Naive B cell (primary cell): ENCODE measurements around the gene MRPS30. TPM values are rescaled to one million over a fixed set of nuclear protein-coding genes. Genes with fewer than 3 reads are reported as not detected.
"Not testable (repeated sequence)": the region's sequence is repeated elsewhere in the genome, so short reads cannot be mapped to it uniquely, and the experiment has no call there.

Source experiments
- ATAC-seq, 2 donors: fragments of 150-1000 bp; cut with Tn5 transposase; 2 replicates each; pipeline ENCODE4 v1.10.0; 2021; ENCODE audit warnings: low read depth in 2 of 2, mild to moderate bottlenecking in 2 of 2, moderate library complexity in 2 of 2
- DNase-seq: peaks from one replicate; pipeline ENCODE4 v3.0.0; 2022
- H3K27ac Mint-ChIP-seq, 6 donors: one replicate each; pipeline ENCODE4 v1.8.0; 2020 to 2022; ENCODE audit warnings: mild to moderate bottlenecking in 6 of 6, mixed read lengths in 6 of 6, moderate library complexity in 5 of 6, inconsistent platforms in 2 of 6
- H3K27me3 Mint-ChIP-seq, 3 donors: one replicate each; pipeline ENCODE4 v1.8.0; 2021 to 2022; ENCODE audit warnings: mixed read lengths in 3 of 3, mild to moderate bottlenecking in 1 of 3
- H3K36me3 Mint-ChIP-seq, 2 donors: one replicate each; pipeline ENCODE4 v1.8.0; 2020 to 2022; ENCODE audit warnings: mixed read lengths in 2 of 2, inconsistent platforms in 1 of 2, mild to moderate bottlenecking in 1 of 2
- H3K4me1 Mint-ChIP-seq, 3 donors: one replicate each; pipeline ENCODE4 v1.8.0; 2020 to 2022; ENCODE audit warnings: mixed read lengths in 3 of 3, inconsistent platforms in 1 of 3, mild to moderate bottlenecking in 1 of 3, moderate library complexity in 1 of 3
- H3K4me3 Mint-ChIP-seq, 8 donors: one replicate each; pipeline ENCODE4 v1.8.0; 2020 to 2022; ENCODE audit warnings: mild to moderate bottlenecking in 8 of 8, mixed read lengths in 8 of 8, moderate library complexity in 8 of 8, inconsistent platforms in 2 of 8
- H3K9me3 Mint-ChIP-seq, 7 donors: one replicate each; pipeline ENCODE4 v1.8.0; 2020 to 2022; ENCODE audit warnings: mixed read lengths in 7 of 7, mild to moderate bottlenecking in 5 of 7, inconsistent platforms in 2 of 7, moderate library complexity in 1 of 7
- polyA plus RNA-seq, 6 donors: library from polyadenylated mRNA; unstranded; fragments of 300-500 nt; fragmentation: Illumina TruSeq; gene quantifications; one replicate each; pipeline ENCODE4 v1.2.3, GENCODE V29; 2021; ENCODE audit warnings: low read depth in 6 of 6

The MRPS30 gene
- polyA plus RNA-seq, 6 donors from 2014 or later, result 59.9 to 76.7 (median 72.9) TPM

DNA sequence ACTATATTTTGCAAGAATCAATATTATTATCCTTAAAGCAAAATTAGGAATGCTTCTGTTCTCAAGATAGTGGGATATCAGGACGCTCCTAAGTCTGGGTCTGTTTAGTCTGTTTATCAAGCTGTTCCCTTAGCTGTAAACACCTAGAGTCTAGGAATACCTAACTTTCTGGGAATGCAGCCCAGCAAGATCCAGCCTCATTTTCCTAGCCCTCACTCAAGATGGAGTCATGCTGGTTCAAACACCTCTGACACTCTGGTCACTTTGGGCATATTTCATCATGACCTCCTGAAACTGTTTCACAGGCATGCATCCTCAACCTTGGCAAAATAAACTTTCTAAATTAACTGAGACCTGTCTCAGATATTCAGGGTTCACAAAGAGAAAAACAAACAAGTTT is 14.4 kb upstream of the MRPS30 start:
- ATAC-seq, result no peak
- Mint-ChIP-seq H3K4me3 (no peak overlapping the region), H3K9me3 (peaks cover 8 to 55% (median 36%) of the 10 kb centered on the region in 7 donors), H3K27ac (no peak overlapping the region), H3K36me3 (peaks cover 13 to 20% of the 10 kb centered on the region in 2 donors), H3K27me3 (peaks cover 0 to 12% (median 6%) of the 10 kb centered on the region in 3 donors), H3K4me1 (no peaks in the 10 kb centered on the region)
- DNase-seq, result no peak

DNA sequence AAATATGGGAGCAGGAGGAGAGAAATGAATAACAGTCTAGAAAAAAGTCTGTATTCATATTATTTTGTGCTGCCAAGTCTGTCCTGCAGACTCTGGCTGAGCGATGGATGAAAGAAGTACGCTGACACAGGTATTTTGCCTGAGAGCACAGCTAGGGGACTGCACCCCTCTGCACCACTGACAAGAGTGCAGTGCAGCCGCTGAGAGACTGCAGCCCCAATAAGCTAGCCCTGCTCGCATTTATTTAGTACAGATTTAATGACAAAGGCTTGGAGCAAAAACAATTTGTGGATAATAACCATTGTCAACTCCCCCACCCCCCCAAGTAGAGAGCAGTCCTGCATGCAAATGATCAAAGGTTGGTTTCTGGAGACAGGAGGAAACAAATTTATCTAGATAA is 13.3 kb upstream of the MRPS30 start:
- DNase-seq (no peak), ATAC-seq (no peak)
- Mint-ChIP-seq H3K4me3 (peak overlapping the region in 1 of 8 donors; percentile 59), H3K36me3 (peaks cover 13 to 14% of the 10 kb centered on the region in 2 donors), H3K4me1 (no peaks in the 10 kb centered on the region), H3K9me3 (peaks cover 8 to 55% (median 36%) of the 10 kb centered on the region in 7 donors), H3K27me3 (peaks cover 0 to 12% (median 6%) of the 10 kb centered on the region in 3 donors), H3K27ac (no peak overlapping the region)

DNA sequence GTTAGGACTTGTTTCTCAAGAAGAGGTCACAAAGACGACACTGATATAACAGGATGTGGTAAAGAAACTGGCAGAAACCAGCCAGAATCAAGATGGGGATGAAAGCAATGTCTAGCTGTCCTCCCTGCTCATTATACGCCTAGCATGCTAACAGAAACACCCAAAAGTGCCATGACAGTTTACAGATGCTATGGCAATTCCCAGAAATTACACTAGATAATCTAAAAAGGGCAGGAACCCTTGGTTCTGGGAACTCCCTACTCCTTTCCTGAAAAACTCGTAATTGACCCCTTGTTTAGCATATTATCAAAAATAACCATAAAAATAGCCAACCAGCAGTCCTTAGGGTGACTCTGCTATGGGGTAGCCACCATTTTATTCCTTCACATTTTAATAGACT is 10.9 kb upstream of the MRPS30 start:
- peaks cover 4 to 42% (median 27%) of the 10 kb centered on the region in 7 donors for H3K9me3 Mint-ChIP-seq
- H3K27ac Mint-ChIP-seq, result no peak overlapping the region
- peaks cover 0 to 19% (median 6%) of the 10 kb centered on the region in 3 donors for H3K27me3 Mint-ChIP-seq
- no peak for DNase-seq
- no peak overlapping the region for H3K4me3 Mint-ChIP-seq
- peaks cover 13 to 14% of the 10 kb centered on the region in 2 donors for H3K36me3 Mint-ChIP-seq
- no peak for ATAC-seq
- no peaks in the 10 kb centered on the region for H3K4me1 Mint-ChIP-seq

GRCh38 chr5:44801992-44802391 is 6.8 kb upstream of the MRPS30 start:
- DNase-seq (no peak), ATAC-seq (no peak)
- H3K27me3 Mint-ChIP-seq, result peaks cover 8 to 17% (median 14%) of the 10 kb centered on the region in 3 donors
- no peak overlapping the region for H3K27ac Mint-ChIP-seq
- no peak overlapping the region for H3K4me3 Mint-ChIP-seq
- H3K4me1 Mint-ChIP-seq, result no peaks in the 10 kb centered on the region
- no peaks in the 10 kb centered on the region for H3K36me3 Mint-ChIP-seq
- H3K9me3 Mint-ChIP-seq, result peaks cover 0 to 3% (median 0%) of the 10 kb centered on the region in 7 donors

GRCh38 chr5:44806608-44807007 is 2.1 kb upstream of the MRPS30 start:
- ATAC-seq (no peak), DNase-seq (no peak)
- Mint-ChIP-seq H3K27me3 (peaks cover 0 to 10% (median 9%) of the 10 kb centered on the region in 3 donors), H3K4me3 (peak overlapping the region in 1 of 8 donors; percentile 37), H3K9me3 (peaks cover 0 to 3% (median 0%) of the 10 kb centered on the region in 7 donors), H3K27ac (peak overlapping the region in 1 of 6 donors; percentile 4), H3K4me1 (peaks cover 12 to 23% (median 19%) of the 10 kb centered on the region in 3 donors), H3K36me3 (no peaks in the 10 kb centered on the region)

GRCh38 chr5:44807269-44807668 is 1.5 kb upstream of the MRPS30 start:
- Mint-ChIP-seq H3K4me1 (peaks cover 12 to 23% (median 19%) of the 10 kb centered on the region in 3 donors), H3K27me3 (peaks cover 0 to 10% (median 9%) of the 10 kb centered on the region in 3 donors), H3K4me3 (no peak overlapping the region), H3K9me3 (peaks cover 0 to 3% (median 0%) of the 10 kb centered on the region in 7 donors), H3K27ac (peak overlapping the region in 1 of 6 donors; percentile 1), H3K36me3 (no peaks in the 10 kb centered on the region)
- ATAC-seq (no peak), DNase-seq (no peak)

DNA sequence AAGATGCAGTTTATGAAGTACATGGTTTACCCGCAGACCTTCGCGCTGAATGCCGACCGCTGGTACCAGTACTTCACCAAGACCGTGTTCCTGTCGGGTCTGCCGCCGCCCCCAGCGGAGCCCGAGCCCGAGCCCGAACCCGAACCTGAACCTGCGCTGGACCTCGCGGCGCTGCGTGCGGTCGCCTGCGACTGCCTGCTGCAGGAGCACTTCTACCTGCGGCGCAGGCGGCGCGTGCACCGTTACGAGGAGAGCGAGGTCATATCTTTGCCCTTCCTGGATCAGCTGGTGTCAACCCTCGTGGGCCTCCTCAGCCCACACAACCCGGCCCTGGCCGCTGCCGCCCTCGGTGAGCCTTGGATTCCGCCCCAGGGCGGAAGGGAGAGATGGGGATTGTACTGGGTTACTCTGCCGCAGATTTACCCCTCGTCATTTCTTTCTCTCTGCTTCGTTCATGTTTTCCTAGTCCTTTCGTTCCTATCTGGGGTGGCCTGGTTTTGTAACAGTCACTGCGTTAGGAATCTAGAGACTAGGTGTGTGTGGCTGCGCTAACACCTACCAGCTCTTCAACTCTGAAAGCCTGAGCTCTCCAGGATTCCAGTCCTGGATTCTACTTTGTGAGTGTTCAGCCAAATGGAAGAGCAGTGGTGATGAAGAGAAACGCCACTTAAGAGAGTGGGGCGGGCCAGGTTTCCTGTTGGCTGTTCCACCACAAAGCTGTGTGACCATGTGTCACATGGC is 638 bp downstream of the MRPS30 start:
- peak; percentile 22 for ATAC-seq
- H3K27me3 Mint-ChIP-seq, result peaks cover 0 to 10% (median 9%) of the 10 kb centered on the region in 3 donors
- peaks cover 0 to 6% of the 10 kb centered on the region in 2 donors for H3K36me3 Mint-ChIP-seq
- peaks cover 0 to 3% (median 0%) of the 10 kb centered on the region in 7 donors for H3K9me3 Mint-ChIP-seq
- peak; percentile 31 for DNase-seq
- H3K27ac Mint-ChIP-seq, result peak overlapping the region; percentile 70 to 97 (median 96)
- peaks cover 19 to 29% (median 26%) of the 10 kb centered on the region in 3 donors for H3K4me1 Mint-ChIP-seq
- H3K4me3 Mint-ChIP-seq, result peak overlapping the region; percentile 93 to 98 (median 97)

GRCh38 chr5:44809956-44810420 is 1.2 kb downstream of the MRPS30 start:
- peak overlapping the region; percentile 93 to 98 (median 97) for H3K4me3 Mint-ChIP-seq
- H3K27ac Mint-ChIP-seq, result peak overlapping the region in 5 of 6 donors; percentile 51 to 97 (median 97)
- peaks cover 0 to 3% (median 0%) of the 10 kb centered on the region in 7 donors for H3K9me3 Mint-ChIP-seq
- H3K36me3 Mint-ChIP-seq, result peaks cover 0 to 12% of the 10 kb centered on the region in 2 donors
- ATAC-seq, result no peak
- peaks cover 0 to 10% (median 9%) of the 10 kb centered on the region in 3 donors for H3K27me3 Mint-ChIP-seq
- H3K4me1 Mint-ChIP-seq, result peaks cover 22 to 30% (median 29%) of the 10 kb centered on the region in 3 donors
- no peak for DNase-seq

DNA sequence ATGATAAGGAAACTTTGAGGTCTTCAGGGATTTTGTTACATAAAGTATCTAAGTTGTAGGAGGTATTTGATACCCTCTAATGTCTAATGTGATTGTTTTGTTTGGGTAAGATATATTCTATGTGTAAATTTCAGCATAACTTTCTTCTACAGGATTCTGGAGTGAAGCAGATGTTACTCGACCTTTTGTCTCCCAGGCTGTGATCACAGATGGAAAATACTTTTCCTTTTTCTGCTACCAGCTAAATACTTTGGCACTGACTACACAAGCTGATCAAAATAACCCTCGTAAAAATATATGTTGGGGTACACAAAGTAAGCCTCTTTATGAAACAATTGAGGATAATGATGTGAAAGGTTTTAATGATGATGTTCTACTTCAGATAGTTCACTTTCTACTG is 6.0 kb downstream of the MRPS30 start:
- Mint-ChIP-seq H3K4me3 (no peak overlapping the region), H3K27me3 (no peaks in the 10 kb centered on the region), H3K4me1 (peaks cover 17 to 25% (median 19%) of the 10 kb centered on the region in 3 donors), H3K36me3 (peaks cover 6 to 21% of the 10 kb centered on the region in 2 donors), H3K27ac (no peak overlapping the region), H3K9me3 (no peaks in the 10 kb centered on the region)
- DNase-seq, result no peak
- no peak for ATAC-seq

DNA sequence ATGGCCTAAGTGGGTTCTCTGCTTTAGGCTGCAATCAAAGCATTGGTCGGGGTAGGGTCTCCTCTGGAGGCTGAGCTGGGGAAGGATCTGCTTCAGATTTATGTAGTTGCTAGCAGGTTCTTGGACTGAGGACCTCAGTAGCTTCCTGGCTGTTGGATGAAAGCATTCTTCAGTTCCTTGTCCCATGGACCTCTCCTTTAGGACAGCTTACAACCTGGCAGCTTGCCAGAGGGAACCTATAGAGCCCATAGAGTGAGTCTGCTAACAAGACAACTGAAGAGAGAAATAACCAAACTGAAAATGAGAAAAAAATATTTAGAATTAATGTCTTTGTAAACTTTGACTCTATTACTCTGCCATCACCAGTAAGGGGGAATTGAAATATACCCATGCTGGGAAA is 12.4 kb downstream of the MRPS30 start:
- H3K4me3 Mint-ChIP-seq, result no peak overlapping the region
- no peak for DNase-seq
- H3K27ac Mint-ChIP-seq, result peak overlapping the region in 1 of 6 donors; percentile 68
- H3K9me3 Mint-ChIP-seq, result peaks cover 0 to 2% (median 0%) of the 10 kb centered on the region in 7 donors
- ATAC-seq, result no peak
- H3K27me3 Mint-ChIP-seq, result no peaks in the 10 kb centered on the region
- no peaks in the 10 kb centered on the region for H3K4me1 Mint-ChIP-seq
- peaks cover 9 to 16% of the 10 kb centered on the region in 2 donors for H3K36me3 Mint-ChIP-seq

DNA sequence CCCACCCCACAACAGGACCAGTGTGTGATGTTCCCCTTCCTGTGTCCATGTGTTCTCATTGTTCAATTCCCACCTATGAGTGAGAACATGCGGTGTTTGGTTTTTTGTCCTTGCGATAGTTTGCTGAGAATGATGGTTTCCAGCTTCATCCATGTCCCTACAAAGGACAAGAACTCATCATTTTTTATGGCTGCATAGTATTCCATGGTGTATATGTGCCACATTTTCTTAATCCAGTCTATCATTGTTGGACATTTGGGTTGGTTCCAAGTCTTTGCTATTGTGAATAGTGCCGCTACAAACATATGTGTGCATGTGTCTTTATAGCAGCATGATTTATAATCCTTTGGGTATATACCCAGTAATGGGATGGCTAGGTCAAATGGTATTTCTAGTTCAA is 15.9 kb downstream of the MRPS30 start:
- not testable (repeated sequence) for ATAC-seq, H3K9me3 Mint-ChIP-seq, H3K4me1 Mint-ChIP-seq, H3K27ac Mint-ChIP-seq, H3K4me3 Mint-ChIP-seq, DNase-seq, H3K27me3 Mint-ChIP-seq
- H3K36me3 Mint-ChIP-seq, result peaks cover 9 to 11% of the 10 kb centered on the region in 2 donors

- Mint-ChIP-seq H3K4me3 (no peak overlapping the region), H3K27ac (no peak overlapping the region), H3K9me3 (peaks cover 0 to 2% (median 0%) of the 10 kb centered on the region in 7 donors), H3K27me3 (no peaks in the 10 kb centered on the region), H3K4me1 (peaks cover 6 to 13% (median 9%) of the 10 kb centered on the region in 3 donors), H3K36me3 (peaks cover 7 to 9% of the 10 kb centered on the region in 2 donors)
- DNase-seq (no peak), ATAC-seq (no peak)
Observed at GRCh38 chr5:44827681-44828080, 18.9 kb downstream of the MRPS30 start.

GRCh38 chr5:44828719-44829118 is 20.0 kb downstream of the MRPS30 start:
- H3K4me3 Mint-ChIP-seq, result no peak overlapping the region
- H3K27ac Mint-ChIP-seq, result no peak overlapping the region
- DNase-seq (no peak), ATAC-seq (no peak)
- peaks cover 9 to 10% of the 10 kb centered on the region in 2 donors for H3K36me3 Mint-ChIP-seq
- H3K4me1 Mint-ChIP-seq, result peaks cover 6 to 13% (median 9%) of the 10 kb centered on the region in 3 donors
- peaks cover 0 to 2% (median 0%) of the 10 kb centered on the region in 7 donors for H3K9me3 Mint-ChIP-seq
- no peaks in the 10 kb centered on the region for H3K27me3 Mint-ChIP-seq

GRCh38 chr5:44830951-44831350 is 22.2 kb downstream of the MRPS30 start:
- Mint-ChIP-seq H3K4me3 (no peak overlapping the region), H3K4me1 (peaks cover 6 to 13% (median 9%) of the 10 kb centered on the region in 3 donors), H3K36me3 (peaks cover 15 to 16% of the 10 kb centered on the region in 2 donors), H3K27me3 (no peaks in the 10 kb centered on the region), H3K9me3 (no peaks in the 10 kb centered on the region), H3K27ac (no peak overlapping the region)
- no peak for DNase-seq
- no peak for ATAC-seq
